MG63 (cell line): Measurements from ENCODE around the gene MTRF1L. TPM values are rescaled to one million over a fixed set of nuclear protein-coding genes. Genes with fewer than 3 reads are reported as not detected.
"Not testable (repeated sequence)": the region's sequence is repeated elsewhere in the genome, so short reads cannot be mapped to it uniquely, and the experiment has no call there.

ENCODE experiments used
- DNase-seq: peaks from one replicate; pipeline ENCODE4 v3.0.0-alpha.2; 2020
- H3K27me3 ChIP-seq: fragments of 250-450 bp; sonication (Bioruptor Pico); 2 replicates; pipeline ENCODE4 v1.5.1; 2020; ENCODE audit warnings: mild to moderate bottlenecking, moderate library complexity
- H3K36me3 ChIP-seq: fragments of 250-450 bp; sonication (Bioruptor Pico); 2 replicates; pipeline ENCODE4 v1.5.1; 2020; ENCODE audit warnings: mild to moderate bottlenecking, moderate library complexity
- H3K4me3 ChIP-seq: fragments of 250-450 bp; sonication (Bioruptor Pico); 2 replicates; pipeline ENCODE4 v1.5.1; 2020; ENCODE audit warnings: mild to moderate bottlenecking, moderate library complexity
- H3K9me3 ChIP-seq: fragments of 250-450 bp; sonication (Bioruptor Pico); 2 replicates; pipeline ENCODE4 v1.5.1; 2020; ENCODE audit warnings: mild to moderate bottlenecking, moderate library complexity
- total RNA-seq: library from RNA; depleted of rRNA; stranded (reverse); fragments of >200 nt; shearing (Covaris generic); gene quantifications from 2 replicates; pipeline ENCODE4 v1.2.3, GENCODE V29; 2014; ENCODE audit warnings: low replicate concordance

Gene MTRF1L
- total RNA-seq, 1 experiment from 2014 or later: 14.6 TPM

GRCh38 chr6:152981989-152982903 is 20.3 kb downstream of the MTRF1L start:
- Histone ChIP-seq H3K36me3 (peaks cover 62% of the 10 kb centered on the region), H3K4me3 (peak overlapping the region; percentile 83), H3K27me3 (no peaks in the 10 kb centered on the region), H3K9me3 (no peaks in the 10 kb centered on the region)
- DNase-seq: peak; percentile 23

- H3K9me3 ChIP-seq: no peaks in the 10 kb centered on the region
- H3K4me3 ChIP-seq: peak overlapping the region; percentile 83
- peaks cover 62% of the 10 kb centered on the region for H3K36me3 ChIP-seq
- no peaks in the 10 kb centered on the region for H3K27me3 ChIP-seq
- DNase-seq: no peak
Observed at GRCh38 chr6:152981219-152981618, 21.3 kb downstream of the MTRF1L start.

- Histone ChIP-seq H3K4me3 (peak overlapping the region; percentile 83), H3K9me3 (no peaks in the 10 kb centered on the region), H3K27me3 (no peaks in the 10 kb centered on the region), H3K36me3 (peaks cover 64% of the 10 kb centered on the region)
- DNase-seq: no peak
Observed at GRCh38 chr6:152980656-152981055, 21.9 kb downstream of the MTRF1L start.

GRCh38 chr6:152979116-152979515 is 23.4 kb downstream of the MTRF1L start:
- no peaks in the 10 kb centered on the region for H3K9me3 ChIP-seq
- no peak overlapping the region for H3K4me3 ChIP-seq
- no peaks in the 10 kb centered on the region for H3K27me3 ChIP-seq
- DNase-seq: no peak
- peaks cover 73% of the 10 kb centered on the region for H3K36me3 ChIP-seq

GRCh38 chr6:152978058-152978457 is 24.5 kb downstream of the MTRF1L start:
- Histone ChIP-seq H3K36me3 (peaks cover 81% of the 10 kb centered on the region), H3K9me3 (no peaks in the 10 kb centered on the region), H3K4me3 (no peak overlapping the region), H3K27me3 (no peaks in the 10 kb centered on the region)
- no peak for DNase-seq

GRCh38 chr6:152977556-152977955 is 25.0 kb downstream of the MTRF1L start:
- H3K4me3 ChIP-seq: no peak overlapping the region
- peaks cover 86% of the 10 kb centered on the region for H3K36me3 ChIP-seq
- no peak for DNase-seq
- no peaks in the 10 kb centered on the region for H3K27me3 ChIP-seq
- no peaks in the 10 kb centered on the region for H3K9me3 ChIP-seq

- no peaks in the 10 kb centered on the region for H3K27me3 ChIP-seq
- H3K36me3 ChIP-seq: peaks cover 94% of the 10 kb centered on the region
- H3K9me3 ChIP-seq: no peaks in the 10 kb centered on the region
- H3K4me3 ChIP-seq: no peak overlapping the region
- DNase-seq: no peak
Observed at GRCh38 chr6:152976749-152977148, 25.8 kb downstream of the MTRF1L start.

GRCh38 chr6:152975204-152975915 is 27.1 kb downstream of the MTRF1L start:
- no peak for DNase-seq

GRCh38 chr6:152973916-152974315 is 28.6 kb downstream of the MTRF1L start:
- no peaks in the 10 kb centered on the region for H3K27me3 ChIP-seq
- DNase-seq: no peak
- H3K4me3 ChIP-seq: no peak overlapping the region
- no peaks in the 10 kb centered on the region for H3K9me3 ChIP-seq
- peaks cover 89% of the 10 kb centered on the region for H3K36me3 ChIP-seq

More at GRCh38 chr6:152975204-152975915, 27.1 kb downstream of the MTRF1L start:
- H3K36me3 ChIP-seq: peaks cover 97% of the 10 kb centered on the region
- H3K9me3 ChIP-seq: no peaks in the 10 kb centered on the region
- no peaks in the 10 kb centered on the region for H3K27me3 ChIP-seq
- H3K4me3 ChIP-seq: no peak overlapping the region

GRCh38 chr6:152969688-152970418 is 32.7 kb downstream of the MTRF1L start:
- H3K36me3 ChIP-seq: peaks cover 52% of the 10 kb centered on the region
- no peaks in the 10 kb centered on the region for H3K9me3 ChIP-seq

GRCh38 chr6:152966168-152966894 is 36.2 kb downstream of the MTRF1L start:
- H3K36me3 ChIP-seq: peaks cover 17% of the 10 kb centered on the region
- DNase-seq, H3K27me3 ChIP-seq, H3K9me3 ChIP-seq, H3K4me3 ChIP-seq: not testable (repeated sequence)

More at GRCh38 chr6:152969688-152970418, 32.7 kb downstream of the MTRF1L start:
- DNase-seq: no peak
- Histone ChIP-seq H3K4me3 (no peak overlapping the region), H3K27me3 (no peaks in the 10 kb centered on the region)

GRCh38 chr6:152959333-152959732 is 43.2 kb downstream of the MTRF1L start:
- Histone ChIP-seq H3K36me3 (no peaks in the 10 kb centered on the region), H3K27me3 (no peaks in the 10 kb centered on the region; the same call in 1 of the 2 replicates)
- DNase-seq: no peak

GRCh38 chr6:152957796-152958195 is 44.7 kb downstream of the MTRF1L start:
- H3K4me3 ChIP-seq: no peak overlapping the region

More at GRCh38 chr6:152959333-152959732, 43.2 kb downstream of the MTRF1L start:
- H3K9me3 ChIP-seq: no peaks in the 10 kb centered on the region
- H3K4me3 ChIP-seq: no peak overlapping the region

GRCh38 chr6:152954443-152954842 is 48.1 kb downstream of the MTRF1L start:
- H3K9me3 ChIP-seq: no peaks in the 10 kb centered on the region
- no peaks in the 10 kb centered on the region for H3K27me3 ChIP-seq
- no peaks in the 10 kb centered on the region for H3K36me3 ChIP-seq

More at GRCh38 chr6:152957796-152958195, 44.7 kb downstream of the MTRF1L start:
- no peak for DNase-seq
- H3K27me3 ChIP-seq: no peaks in the 10 kb centered on the region; the same call in 1 of the 2 replicates
- no peaks in the 10 kb centered on the region for H3K9me3 ChIP-seq
- no peaks in the 10 kb centered on the region for H3K36me3 ChIP-seq

GRCh38 chr6:152952866-152953509 is 49.5 kb downstream of the MTRF1L start:
- DNase-seq: no peak
- no peaks in the 10 kb centered on the region for H3K36me3 ChIP-seq
- no peak overlapping the region for H3K4me3 ChIP-seq
- H3K27me3 ChIP-seq: no peaks in the 10 kb centered on the region
- H3K9me3 ChIP-seq: no peaks in the 10 kb centered on the region

More at GRCh38 chr6:152954443-152954842, 48.1 kb downstream of the MTRF1L start:
- no peak overlapping the region for H3K4me3 ChIP-seq
- DNase-seq: no peak

- Histone ChIP-seq H3K36me3 (no peaks in the 10 kb centered on the region), H3K4me3 (no peak overlapping the region), H3K27me3 (no peaks in the 10 kb centered on the region), H3K9me3 (no peaks in the 10 kb centered on the region)
- DNase-seq: peak; percentile 21
Observed at GRCh38 chr6:152952045-152952444, 50.5 kb downstream of the MTRF1L start.
